ENCODE results near the gene TRAT1. TPM values are rescaled to one million over a fixed set of nuclear protein-coding genes. Genes with fewer than 3 reads are reported as not detected.

The TRAT1 gene
- total and polyA plus RNA-seq, 9 of the 15 experiments (the other 6 are each of a cell fraction or from before 2014, with no cell fraction given), result not detected

- Histone ChIP-seq H3K79me2 (ENCODE audit: control insufficient read depth, insufficient read depth, low read length) (no peaks in the 10 kb centered on the region), H3K9ac (ENCODE audit: insufficient read depth in 1 of 2, low read depth in 2 of 2, low read length in 2 of 2) (no peak overlapping the region), H3K4me3 (no peak overlapping the region), H3K4me2 (ENCODE audit: insufficient read depth, low read length) (no peak overlapping the region), H3K27me3 (ENCODE audit: control insufficient read depth in 2 of 2, insufficient read depth in 2 of 2, low read length in 2 of 2) (no peaks in the 10 kb centered on the region), H4K20me1 (replicated peaks; ENCODE audit: control insufficient read depth, insufficient read depth, low read length) (no peaks in the 10 kb centered on the region), H3K9me3 (replicated peaks; ENCODE audit: control insufficient read depth, insufficient read depth, low read depth, low read length) (no peaks in the 10 kb centered on the region), H3K36me3 (ENCODE audit: control insufficient read depth, insufficient read depth, low read length) (no peaks in the 10 kb centered on the region), H3K27ac (ENCODE audit: extremely low read depth, low read depth, low read length) (no peak overlapping the region), H3K4me1 (replicated peaks in 1 of 2; ENCODE audit: control insufficient read depth in 2 of 2, insufficient read depth in 2 of 2, low read length in 2 of 2) (no peaks in the 10 kb centered on the region), H2AFZ (ENCODE audit: low read depth, low read length) (no peak overlapping the region), H3K9me1 (ENCODE audit: control insufficient read depth, insufficient read depth, low read length) (no peaks in the 10 kb centered on the region)
- in situ Hi-C loops (cut with MboI), result no loop called here
- no peak for ATAC-seq
- TF ChIP-seq SPI1 (IDR thresholded peaks at IDR 0.05; ENCODE audit: borderline replicate concordance, low read depth, low read length) (no peak), ZNF408 (CRISPR knock-in tag; IDR thresholded peaks at IDR 0.05; ENCODE audit: low read depth) (no peak)
- CTCF ChIA-PET (ENCODE audit: low intra/inter-chr PET ratio), result no interaction called here
- no peak for FAIRE-seq
- no peak for DNase-seq (ENCODE audit: extremely low read depth in 1 of 4, low spot score in 3 of 4)
- intact Hi-C loops (cut with micrococcal nuclease), result no loop called here
- 0% methylated on average over 7 of the region's 7 CpGs for WGBS (ENCODE audit: insufficient coverage, low coverage, missing lambda C conversion rate)
- POLR2A ChIA-PET, result interaction anchor here (0.5 kb wide), 1 partner anchor 1089 kb away, joined by 3 read pairs; no protein-coding TSS in a partner anchor
- no TSS peak for BruUV-seq (replicated peaks)
Measured at GRCh38 chr3:108862865-108863798, 40.5 kb downstream of the TRAT1 start.

- DNase-seq (ENCODE audit: extremely low read depth in 1 of 4, low spot score in 3 of 4), result no peak
- no peak overlapping the region for H3K9ac ChIP-seq (ENCODE audit: insufficient read depth in 1 of 2, low read depth in 2 of 2, low read length in 2 of 2)
- in situ Hi-C loops (cut with MboI) (no loop called here), intact Hi-C loops (cut with micrococcal nuclease) (no loop called here)
- POLR2A ChIA-PET, result interaction anchor here (0.5 kb wide), 1 partner anchor 1089 kb away, joined by 3 read pairs; no protein-coding TSS in a partner anchor
- H3K36me3 ChIP-seq (ENCODE audit: control insufficient read depth, insufficient read depth, low read length), result no peaks in the 10 kb centered on the region
- no peak overlapping the region for H3K27ac ChIP-seq (ENCODE audit: extremely low read depth, low read depth, low read length)
- no peak for FAIRE-seq
- H3K4me2 ChIP-seq (ENCODE audit: insufficient read depth, low read length), result no peak overlapping the region
- no peak overlapping the region for H2AFZ ChIP-seq (ENCODE audit: low read depth, low read length)
- ATAC-seq, result no peak
- H4K20me1 ChIP-seq (replicated peaks; ENCODE audit: control insufficient read depth, insufficient read depth, low read length), result no peaks in the 10 kb centered on the region
- H3K4me3 ChIP-seq, result no peak overlapping the region
- no peaks in the 10 kb centered on the region for H3K79me2 ChIP-seq (ENCODE audit: control insufficient read depth, insufficient read depth, low read length)
- H3K4me1 ChIP-seq (replicated peaks in 1 of 2; ENCODE audit: control insufficient read depth in 2 of 2, insufficient read depth in 2 of 2, low read length in 2 of 2), result no peaks in the 10 kb centered on the region
- H3K27me3 ChIP-seq (ENCODE audit: control insufficient read depth in 2 of 2, insufficient read depth in 2 of 2, low read length in 2 of 2), result no peaks in the 10 kb centered on the region
- no peak for TF ChIP-seq IFI16 (CRISPR knock-in tag; IDR thresholded peaks at IDR 0.05)
- no peak for TF ChIP-seq NR4A1 (CRISPR knock-in tag; IDR thresholded peaks at IDR 0.05)
- no peak for TF ChIP-seq NR4A1 (tag; IDR thresholded peaks at IDR 0.05)
- TF ChIP-seq HNRNPL (IDR thresholded peaks at IDR 0.05; ENCODE audit: low read depth, low read length), result no peak
- TF ChIP-seq ATF3 (IDR thresholded peaks at IDR 0.05), result no peak
- TF ChIP-seq ATF3 (CRISPR knock-in tag; conservative IDR thresholded peaks at IDR 0.05), result no peak
- no peak for TF ChIP-seq SNRNP70 (optimal IDR thresholded peaks at IDR 0.05; ENCODE audit: low read depth, low read length)
- TF ChIP-seq CEBPB (tag; IDR thresholded peaks at IDR 0.05), result no peak
- no peak for TF ChIP-seq ZNF263 (CRISPR knock-in tag; IDR thresholded peaks at IDR 0.05; ENCODE audit: borderline replicate concordance)
- TF ChIP-seq ASH1L (IDR thresholded peaks at IDR 0.05; ENCODE audit: borderline replicate concordance, low read depth, partially characterized antibody), result no peak
- TF ChIP-seq NFIC (IDR thresholded peaks at IDR 0.05), result no peak
- no peak for TF ChIP-seq HSF4 (CRISPR knock-in tag; IDR thresholded peaks at IDR 0.05; ENCODE audit: borderline replicate concordance)
- no peak for TF ChIP-seq ZFP30 (CRISPR knock-in tag; IDR thresholded peaks at IDR 0.05; ENCODE audit: borderline replicate concordance)
- TF ChIP-seq HDAC6 (IDR thresholded peaks at IDR 0.05; ENCODE audit: low read depth, low read length), result no peak
- H3K9me3 ChIP-seq (replicated peaks; ENCODE audit: control insufficient read depth, insufficient read depth, low read depth, low read length), result no peaks in the 10 kb centered on the region
- WGBS (ENCODE audit: insufficient coverage, low coverage, missing lambda C conversion rate), result 0% methylated on average over 6 of the region's 6 CpGs
- no peaks in the 10 kb centered on the region for H3K9me1 ChIP-seq (ENCODE audit: control insufficient read depth, insufficient read depth, low read length)
- CTCF ChIA-PET (ENCODE audit: low intra/inter-chr PET ratio), result no interaction called here
- BruUV-seq (replicated peaks), result no TSS peak
Measured at GRCh38 chr3:108863799-108864135, 41.2 kb downstream of the TRAT1 start.
